Esophagus muscularis mucosa (tissue), 4 donors: ENCODE measurements around the gene NRXN2.

Source experiments
- CTCF ChIP-seq, 3 experiments: fragments of 200-600 bp in 2 of 3; fragments of 450-650 bp in 1 of 3; sonication (generic) in 2 of 3; IDR thresholded peaks; one replicate each; pipeline ENCODE4 v1.5.1; 2017 to 2019; ENCODE audit warnings: antibody characterized with exemption in 3 of 3, mild to moderate bottlenecking in 2 of 3, moderate library complexity in 1 of 3
- EP300 ChIP-seq: sonication (generic); formaldehyde crosslinking; IDR thresholded peaks from one replicate; pipeline ENCODE4 v1.6.1; 2017; ENCODE audit warnings: antibody characterized with exemption
- POLR2A ChIP-seq: fragments of 450-650 bp; IDR thresholded peaks from one replicate; pipeline ENCODE4 v1.6.1; 2017; ENCODE audit warnings: antibody characterized with exemption, moderate library complexity, mild to moderate bottlenecking, low read depth

- TF ChIP-seq CTCF (IDR thresholded peaks at IDR 0.05), result no peak
- no peak for TF ChIP-seq POLR2A
- no peak for TF ChIP-seq EP300
Observed at GRCh38 chr11:64755681-64756361, 32.8 kb upstream of the NRXN2 start.
